Measurements from ENCODE around the gene TRAPPC12.
"Not testable (repeated sequence)": the region's sequence is repeated elsewhere in the genome, so short reads cannot be mapped to it uniquely, and the experiment has no call there.

TRAPPC12 gene

DNA sequence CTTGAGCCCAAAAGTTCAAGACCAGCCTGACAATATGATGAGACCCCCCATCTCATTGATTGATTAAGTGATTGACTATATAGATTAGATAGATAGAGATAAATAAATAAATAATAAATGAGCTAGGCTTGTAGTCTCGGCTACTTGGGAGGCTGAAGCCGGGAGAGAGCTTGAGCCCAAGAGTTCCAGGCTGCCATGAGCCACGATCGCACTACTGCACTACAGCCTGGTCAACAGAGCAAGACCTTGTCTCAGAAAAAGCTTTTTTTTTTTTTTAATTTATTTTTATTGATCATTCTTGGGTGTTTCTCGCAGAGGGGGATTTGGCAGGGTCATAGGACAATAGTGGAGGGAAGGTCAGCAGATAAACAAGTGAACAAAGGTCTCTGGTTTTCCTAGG, 14.3 kb upstream of the TRAPPC12 start:
- H2BK5ac ChIP-seq (ENCODE audit: low read depth, low read length, poor library complexity, severe bottlenecking), result no peak overlapping the region
- H3K9me3 ChIP-seq (ENCODE audit: control insufficient read depth, low read length), result no peaks in the 10 kb centered on the region
- H3K9ac ChIP-seq (ENCODE audit: low read length), result no peak overlapping the region
- no peak overlapping the region for H3K18ac ChIP-seq (ENCODE audit: low read depth in 1 of 2, low read length in 2 of 2)
- no peak overlapping the region for H2BK15ac ChIP-seq (ENCODE audit: low read depth, poor library complexity, severe bottlenecking)
- H3K4me2 ChIP-seq (ENCODE audit: low read length, poor library complexity, severe bottlenecking), result no peak overlapping the region
- H2AFZ ChIP-seq (ENCODE audit: low read depth, low read length), result no peak overlapping the region
- peaks cover 33% of the 10 kb centered on the region for H3K79me1 ChIP-seq (replicated peaks; ENCODE audit: low read length, poor library complexity, severe bottlenecking)
- H3K4ac ChIP-seq (ENCODE audit: low read depth in 1 of 2, low read length in 2 of 2), result no peak overlapping the region
- H2BK120ac ChIP-seq (ENCODE audit: low read depth, low read length), result no peak overlapping the region
- H2BK12ac ChIP-seq (ENCODE audit: low read length in 2 of 2), result no peak overlapping the region
- no peaks in the 10 kb centered on the region for H3K4me1 ChIP-seq (ENCODE audit: control insufficient read depth, insufficient read depth, low read depth, low read length)
- H4K91ac ChIP-seq (ENCODE audit: low read length), result no peak overlapping the region
- H3K23ac ChIP-seq (ENCODE audit: low read length in 2 of 2), result no peak overlapping the region
- H3K36me3 ChIP-seq (ENCODE audit: control insufficient read depth in 1 of 2, insufficient read depth in 2 of 2, low read depth in 1 of 2, low read length in 2 of 2), result peaks cover 0 to 5% of the 10 kb centered on the region in 2 experiments
- 94% methylated on average over 4 of the region's 5 CpGs for WGBS
- no peak overlapping the region for H3K27ac ChIP-seq (ENCODE audit: low read length, poor library complexity, severe bottlenecking)
- DNase-seq, result no peak
- no peak overlapping the region for H2AK5ac ChIP-seq (ENCODE audit: low read length, severe bottlenecking)
- H3K27me3 ChIP-seq (ENCODE audit: control insufficient read depth in 1 of 2, insufficient read depth in 1 of 2, low read length in 2 of 2), result no peaks in the 10 kb centered on the region
- H3K4me3 ChIP-seq (ENCODE audit: insufficient read depth in 1 of 2, low read depth in 1 of 2, low read length in 2 of 2), result no peak overlapping the region
- no peak overlapping the region for H4K8ac ChIP-seq (ENCODE audit: low read length)
- H3K14ac ChIP-seq (ENCODE audit: low read length in 2 of 2), result no peak overlapping the region

DNA sequence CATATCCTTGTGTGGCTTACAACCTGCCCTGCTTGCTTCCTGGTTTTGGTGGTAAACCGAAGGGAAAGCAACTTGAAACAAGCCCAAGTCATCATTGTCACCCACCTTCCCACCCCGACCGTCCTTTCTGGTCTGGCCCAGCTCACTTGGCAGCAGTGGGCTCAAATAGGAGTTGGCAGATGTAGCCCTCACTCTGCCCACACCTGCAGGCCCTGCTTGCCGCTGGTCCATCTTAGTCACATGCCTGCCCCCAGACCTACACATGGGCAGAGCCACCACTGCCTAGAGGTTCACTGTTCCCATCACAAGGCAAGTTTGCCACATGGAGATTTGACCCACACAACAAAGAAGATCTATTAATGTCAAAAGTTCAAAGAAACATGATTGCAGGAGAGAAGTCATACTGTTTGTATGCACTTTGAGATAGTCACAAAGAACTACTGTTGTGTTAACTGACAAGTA, 11.2 kb upstream of the TRAPPC12 start:
- Histone ChIP-seq H2BK15ac (ENCODE audit: low read depth, poor library complexity, severe bottlenecking) (no peak overlapping the region), H3K4me1 (ENCODE audit: control insufficient read depth, insufficient read depth, low read depth, low read length) (no peaks in the 10 kb centered on the region), H3K27ac (ENCODE audit: low read length, poor library complexity, severe bottlenecking) (no peak overlapping the region), H2AK5ac (ENCODE audit: low read length, severe bottlenecking) (no peak overlapping the region), H2AFZ (ENCODE audit: low read depth, low read length) (no peak overlapping the region), H2BK120ac (ENCODE audit: low read depth, low read length) (no peak overlapping the region), H2BK5ac (ENCODE audit: low read depth, low read length, poor library complexity, severe bottlenecking) (no peak overlapping the region), H3K4me2 (ENCODE audit: low read length, poor library complexity, severe bottlenecking) (no peak overlapping the region), H3K14ac (ENCODE audit: low read length in 2 of 2) (no peak overlapping the region), H3K23ac (ENCODE audit: low read length in 2 of 2) (no peak overlapping the region), H3K4ac (ENCODE audit: low read depth in 1 of 2, low read length in 2 of 2) (no peak overlapping the region), H2BK12ac (ENCODE audit: low read length in 2 of 2) (no peak overlapping the region), H4K91ac (ENCODE audit: low read length) (no peak overlapping the region), H3K36me3 (ENCODE audit: control insufficient read depth in 1 of 2, insufficient read depth in 2 of 2, low read depth in 1 of 2, low read length in 2 of 2) (peaks cover 0 to 5% of the 10 kb centered on the region in 2 experiments), H3K27me3 (ENCODE audit: control insufficient read depth in 1 of 2, insufficient read depth in 1 of 2, low read length in 2 of 2) (no peaks in the 10 kb centered on the region), H3K79me1 (replicated peaks; ENCODE audit: low read length, poor library complexity, severe bottlenecking) (peaks cover 15% of the 10 kb centered on the region), H3K9ac (ENCODE audit: low read length) (no peak overlapping the region), H3K18ac (ENCODE audit: low read depth in 1 of 2, low read length in 2 of 2) (no peak overlapping the region), H4K8ac (ENCODE audit: low read length) (peak overlapping the region; percentile 40), H3K9me3 (ENCODE audit: control insufficient read depth, low read length) (no peaks in the 10 kb centered on the region), H3K4me3 (ENCODE audit: insufficient read depth in 1 of 2, low read depth in 1 of 2, low read length in 2 of 2) (no peak overlapping the region)
- WGBS, result 100% methylated on average over 3 of the region's 4 CpGs
- no peak for DNase-seq

DNA sequence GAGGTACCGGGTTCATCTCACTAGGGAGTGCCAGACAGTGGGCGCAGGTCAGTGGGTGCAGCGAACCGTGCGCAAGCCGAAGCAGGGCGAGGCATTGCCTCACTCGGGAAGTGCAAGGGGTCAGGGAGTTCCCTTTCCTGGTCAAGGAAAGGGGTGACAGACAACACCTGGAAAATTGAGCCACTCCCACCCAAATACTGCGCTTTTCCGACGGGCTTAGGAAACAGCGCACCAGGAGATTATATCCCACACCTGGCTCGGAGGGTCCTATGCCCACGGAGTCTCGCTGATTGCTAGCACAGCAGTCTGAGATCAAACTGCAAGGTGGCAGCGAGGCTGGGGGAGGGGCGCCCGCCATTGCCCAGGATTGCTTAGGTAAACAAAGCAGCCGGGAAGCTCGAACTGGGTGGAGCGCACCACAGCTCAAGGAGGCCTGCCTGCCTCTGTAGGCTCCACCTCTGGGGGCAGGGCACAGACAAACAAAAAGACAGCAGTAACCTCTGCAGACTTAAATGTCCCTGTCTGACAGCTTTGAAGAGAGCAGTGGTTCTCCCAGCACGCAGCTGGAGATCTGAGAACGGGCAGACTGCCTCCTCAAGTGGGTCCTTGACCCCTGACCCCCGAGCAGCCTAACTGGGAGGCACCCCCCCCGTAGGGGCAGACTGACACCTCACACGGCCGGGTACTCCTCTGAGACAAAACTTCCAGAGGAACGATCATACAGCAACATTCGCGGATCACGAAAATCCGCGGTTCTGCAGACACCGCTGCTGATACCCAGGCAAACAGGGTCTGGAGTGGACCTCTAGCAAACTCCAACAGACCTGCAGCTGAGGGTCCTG, 9.9 kb upstream of the TRAPPC12 start:
- not testable (repeated sequence) for H2AFZ ChIP-seq (ENCODE audit: low read depth, low read length); H2BK15ac ChIP-seq (ENCODE audit: low read depth, poor library complexity, severe bottlenecking); DNase-seq; H3K4me3 ChIP-seq (ENCODE audit: insufficient read depth in 1 of 2, low read depth in 1 of 2, low read length in 2 of 2); H2BK5ac ChIP-seq (ENCODE audit: low read depth, low read length, poor library complexity, severe bottlenecking); H2BK12ac ChIP-seq (ENCODE audit: low read length in 2 of 2); H4K91ac ChIP-seq (ENCODE audit: low read length); H3K9ac ChIP-seq (ENCODE audit: low read length); H3K18ac ChIP-seq (ENCODE audit: low read depth in 1 of 2, low read length in 2 of 2); H3K36me3 ChIP-seq (ENCODE audit: control insufficient read depth in 1 of 2, insufficient read depth in 2 of 2, low read depth in 1 of 2, low read length in 2 of 2); H3K27ac ChIP-seq (ENCODE audit: low read length, poor library complexity, severe bottlenecking); H3K4me1 ChIP-seq (ENCODE audit: control insufficient read depth, insufficient read depth, low read depth, low read length); H2AK5ac ChIP-seq (ENCODE audit: low read length, severe bottlenecking); H3K23ac ChIP-seq (ENCODE audit: low read length in 2 of 2); H3K9me3 ChIP-seq (ENCODE audit: control insufficient read depth, low read length); H3K4me2 ChIP-seq (ENCODE audit: low read length, poor library complexity, severe bottlenecking); H4K8ac ChIP-seq (ENCODE audit: low read length); H3K14ac ChIP-seq (ENCODE audit: low read length in 2 of 2); H2BK120ac ChIP-seq (ENCODE audit: low read depth, low read length); H3K4ac ChIP-seq (ENCODE audit: low read depth in 1 of 2, low read length in 2 of 2); H3K27me3 ChIP-seq (ENCODE audit: control insufficient read depth in 1 of 2, insufficient read depth in 1 of 2, low read length in 2 of 2)
- 88% methylated on average over 21 of the region's 34 CpGs for WGBS
- peaks cover 11% of the 10 kb centered on the region for H3K79me1 ChIP-seq (replicated peaks; ENCODE audit: low read length, poor library complexity, severe bottlenecking)

DNA sequence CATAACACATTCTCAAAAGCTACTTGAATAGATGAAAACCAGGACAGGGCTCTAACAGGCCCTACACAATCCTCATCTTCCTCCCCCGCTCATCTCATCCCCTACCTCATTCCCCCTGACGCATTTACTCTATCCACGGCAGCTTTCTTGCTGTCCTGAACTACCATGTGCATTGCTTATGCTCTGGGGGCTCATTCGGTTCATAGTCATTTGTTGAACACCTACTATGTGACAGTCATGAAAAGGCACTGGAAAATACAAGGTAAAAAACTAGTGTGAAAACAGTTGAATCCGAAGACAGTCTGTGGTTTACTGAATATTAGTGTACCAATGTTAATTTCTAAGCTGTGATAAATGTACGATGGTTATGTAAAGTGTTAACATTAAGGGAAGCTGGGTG, 2.7 kb upstream of the TRAPPC12 start:
- no peak overlapping the region for H2AFZ ChIP-seq (ENCODE audit: low read depth, low read length)
- H3K4me1 ChIP-seq (ENCODE audit: control insufficient read depth, insufficient read depth, low read depth, low read length), result peaks cover 13% of the 10 kb centered on the region
- H3K79me1 ChIP-seq (replicated peaks; ENCODE audit: low read length, poor library complexity, severe bottlenecking), result peaks cover 8% of the 10 kb centered on the region
- H4K91ac ChIP-seq (ENCODE audit: low read length), result no peak overlapping the region
- H3K36me3 ChIP-seq (ENCODE audit: control insufficient read depth in 1 of 2, insufficient read depth in 2 of 2, low read depth in 1 of 2, low read length in 2 of 2), result peaks cover 3 to 13% of the 10 kb centered on the region in 2 experiments
- no peak overlapping the region for H3K23ac ChIP-seq (ENCODE audit: low read length in 2 of 2)
- peak overlapping the region; percentile 83 for H3K9ac ChIP-seq (ENCODE audit: low read length)
- no peaks in the 10 kb centered on the region for H3K27me3 ChIP-seq (ENCODE audit: control insufficient read depth in 1 of 2, insufficient read depth in 1 of 2, low read length in 2 of 2)
- H3K27ac ChIP-seq (ENCODE audit: low read length, poor library complexity, severe bottlenecking), result no peak overlapping the region
- H3K4ac ChIP-seq (ENCODE audit: low read depth in 1 of 2, low read length in 2 of 2), result no peak overlapping the region
- no peaks in the 10 kb centered on the region for H3K9me3 ChIP-seq (ENCODE audit: control insufficient read depth, low read length)
- 84% methylated on average over 5 of the region's 6 CpGs for WGBS
- H2BK120ac ChIP-seq (ENCODE audit: low read depth, low read length), result no peak overlapping the region
- peak overlapping the region in 1 of 2 experiments; percentile 98 for H3K4me3 ChIP-seq (ENCODE audit: insufficient read depth in 1 of 2, low read depth in 1 of 2, low read length in 2 of 2)
- H2BK15ac ChIP-seq (ENCODE audit: low read depth, poor library complexity, severe bottlenecking), result no peak overlapping the region
- H2BK5ac ChIP-seq (ENCODE audit: low read depth, low read length, poor library complexity, severe bottlenecking), result no peak overlapping the region
- DNase-seq, result no peak
- H3K4me2 ChIP-seq (ENCODE audit: low read length, poor library complexity, severe bottlenecking), result peak overlapping the region; percentile 24
- no peak overlapping the region for H4K8ac ChIP-seq (ENCODE audit: low read length)
- H3K14ac ChIP-seq (ENCODE audit: low read length in 2 of 2), result no peak overlapping the region
- peak overlapping the region; percentile 25 for H2AK5ac ChIP-seq (ENCODE audit: low read length, severe bottlenecking)
- H2BK12ac ChIP-seq (ENCODE audit: low read length in 2 of 2), result no peak overlapping the region
- H3K18ac ChIP-seq (ENCODE audit: low read depth in 1 of 2, low read length in 2 of 2), result no peak overlapping the region

Measured in mesenchymal stem cell (in vitro differentiated cells and primary cell).